ENCODE measurements around the gene CDCA4. TPM values are rescaled to one million over a fixed set of nuclear protein-coding genes. Genes with fewer than 3 reads are reported as not detected.

Gene CDCA4
- polyA plus RNA-seq, 1 of the 3 experiments (the other 2 are of a cell fraction) = 26.8 TPM

- TF ChIP-seq TEAD4 (IDR thresholded peaks at IDR 0.05; ENCODE audit: borderline replicate concordance, insufficient read depth) (no peak), RXRA (IDR thresholded peaks at IDR 0.05; ENCODE audit: borderline replicate concordance, low read depth) (no peak)
These were observed 29.0 kb downstream of the CDCA4 start (continued) for GRCh38 chr14:104991896-104992230.

- H3K4me1 ChIP-seq (ENCODE audit: control insufficient read depth in 1 of 2, insufficient read depth in 2 of 2, low read depth in 1 of 2, low read length in 1 of 2) = peaks cover 0 to 14% of the 10 kb centered on the region in 2 experiments; a peak in 1 of 4 replicates
- H3K36me3 ChIP-seq (replicated peaks in 1 of 2; ENCODE audit: control insufficient read depth in 1 of 2, insufficient read depth in 2 of 2, low read length in 1 of 2) = peaks cover 0 to 35% of the 10 kb centered on the region in 2 experiments
- H3K27me3 ChIP-seq (ENCODE audit: insufficient read depth) = no peaks in the 10 kb centered on the region
- no peak for DNase-seq
- no peaks in the 10 kb centered on the region for H3K9me2 ChIP-seq
- H3K4me3 ChIP-seq (ENCODE audit: low read depth in 2 of 2, low read length in 1 of 2) = no peak overlapping the region
- H4K20me1 ChIP-seq (ENCODE audit: insufficient read depth) = no peaks in the 10 kb centered on the region
- CTCF ChIA-PET = interaction anchor here (2.4 to 2.5 kb wide), 2 partner anchors 15 to 56 kb away, joined by 7 to 11 read pairs; no protein-coding TSS in a partner anchor
- no peak overlapping the region for H3K4me2 ChIP-seq
- no peak for TF ChIP-seq SIN3A (IDR thresholded peaks at IDR 0.05; ENCODE audit: borderline replicate concordance, low read depth, low read length)
- TF ChIP-seq FOXM1 (IDR thresholded peaks at IDR 0.05; ENCODE audit: low read depth) = no peak
- no peak for TF ChIP-seq FOSL2 (IDR thresholded peaks at IDR 0.05; ENCODE audit: borderline replicate concordance, low read depth)
- no peak for TF ChIP-seq TCF12 (IDR thresholded peaks at IDR 0.05)
- no peak for TF ChIP-seq MXI1 (IDR thresholded peaks at IDR 0.05; ENCODE audit: low read depth, low read length)
- TF ChIP-seq RAD21 (IDR thresholded peaks at IDR 0.05; ENCODE audit: low read length) = no peak
- no peak for TF ChIP-seq GATA2 (CRISPR knock-in tag; IDR thresholded peaks at IDR 0.05)
- TF ChIP-seq, protein P1, sequence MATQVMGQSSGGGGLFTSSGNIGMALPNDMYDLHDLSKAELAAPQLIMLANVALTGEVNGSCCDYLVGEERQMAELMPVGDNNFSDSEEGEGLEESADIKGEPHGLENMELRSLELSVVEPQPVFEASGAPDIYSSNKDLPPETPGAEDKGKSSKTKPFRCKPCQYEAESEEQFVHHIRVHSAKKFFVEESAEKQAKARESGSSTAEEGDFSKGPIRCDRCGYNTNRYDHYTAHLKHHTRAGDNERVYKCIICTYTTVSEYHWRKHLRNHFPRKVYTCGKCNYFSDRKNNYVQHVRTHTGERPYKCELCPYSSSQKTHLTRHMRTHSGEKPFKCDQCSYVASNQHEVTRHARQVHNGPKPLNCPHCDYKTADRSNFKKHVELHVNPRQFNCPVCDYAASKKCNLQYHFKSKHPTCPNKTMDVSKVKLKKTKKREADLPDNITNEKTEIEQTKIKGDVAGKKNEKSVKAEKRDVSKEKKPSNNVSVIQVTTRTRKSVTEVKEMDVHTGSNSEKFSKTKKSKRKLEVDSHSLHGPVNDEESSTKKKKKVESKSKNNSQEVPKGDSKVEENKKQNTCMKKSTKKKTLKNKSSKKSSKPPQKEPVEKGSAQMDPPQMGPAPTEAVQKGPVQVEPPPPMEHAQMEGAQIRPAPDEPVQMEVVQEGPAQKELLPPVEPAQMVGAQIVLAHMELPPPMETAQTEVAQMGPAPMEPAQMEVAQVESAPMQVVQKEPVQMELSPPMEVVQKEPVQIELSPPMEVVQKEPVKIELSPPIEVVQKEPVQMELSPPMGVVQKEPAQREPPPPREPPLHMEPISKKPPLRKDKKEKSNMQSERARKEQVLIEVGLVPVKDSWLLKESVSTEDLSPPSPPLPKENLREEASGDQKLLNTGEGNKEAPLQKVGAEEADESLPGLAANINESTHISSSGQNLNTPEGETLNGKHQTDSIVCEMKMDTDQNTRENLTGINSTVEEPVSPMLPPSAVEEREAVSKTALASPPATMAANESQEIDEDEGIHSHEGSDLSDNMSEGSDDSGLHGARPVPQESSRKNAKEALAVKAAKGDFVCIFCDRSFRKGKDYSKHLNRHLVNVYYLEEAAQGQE (IDR thresholded peaks at IDR 0.05; ENCODE audit: low read depth, low read length) = no peak
- TF ChIP-seq EP300 (IDR thresholded peaks at IDR 0.05; ENCODE audit: borderline replicate concordance in 1 of 2, low read depth in 1 of 2, low read length in 1 of 2) = no peak
- TF ChIP-seq CTCF (IDR thresholded peaks at IDR 0.05) = no peak
- no peak for TF ChIP-seq PBX3 (IDR thresholded peaks at IDR 0.05)
- TF ChIP-seq TAF1 (IDR thresholded peaks at IDR 0.05; ENCODE audit: borderline replicate concordance, low read depth, low read length) = no peak
- TF ChIP-seq MAX (IDR thresholded peaks at IDR 0.05; ENCODE audit: low read depth) = no peak
- TF ChIP-seq FOXJ3 (CRISPR knock-in tag; IDR thresholded peaks at IDR 0.05) = no peak
- TF ChIP-seq, protein P2, sequence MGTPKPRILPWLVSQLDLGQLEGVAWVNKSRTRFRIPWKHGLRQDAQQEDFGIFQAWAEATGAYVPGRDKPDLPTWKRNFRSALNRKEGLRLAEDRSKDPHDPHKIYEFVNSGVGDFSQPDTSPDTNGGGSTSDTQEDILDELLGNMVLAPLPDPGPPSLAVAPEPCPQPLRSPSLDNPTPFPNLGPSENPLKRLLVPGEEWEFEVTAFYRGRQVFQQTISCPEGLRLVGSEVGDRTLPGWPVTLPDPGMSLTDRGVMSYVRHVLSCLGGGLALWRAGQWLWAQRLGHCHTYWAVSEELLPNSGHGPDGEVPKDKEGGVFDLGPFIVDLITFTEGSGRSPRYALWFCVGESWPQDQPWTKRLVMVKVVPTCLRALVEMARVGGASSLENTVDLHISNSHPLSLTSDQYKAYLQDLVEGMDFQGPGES (IDR thresholded peaks at IDR 0.05; ENCODE audit: low read depth, low read length) = no peak
- no peak for TF ChIP-seq YY1 (IDR thresholded peaks at IDR 0.05; ENCODE audit: low read depth)
- no peak for TF ChIP-seq USF1 (IDR thresholded peaks at IDR 0.05; ENCODE audit: borderline replicate concordance, low read depth)
- TF ChIP-seq EZH2phosphoT487 (IDR thresholded peaks at IDR 0.05; ENCODE audit: borderline replicate concordance, low read depth) = no peak
- no peak overlapping the region for H3K9ac ChIP-seq
- POLR2A ChIA-PET = no interaction called here
- 0 out of 2 replicates have a peak, but pooled peaks cover 10% of the 10 kb centered on the region for H3K79me2 ChIP-seq (ENCODE audit: insufficient read depth)
- peaks cover 9% of the 10 kb centered on the region for H3F3A ChIP-seq (replicated peaks; ENCODE audit: insufficient read depth)
- WGBS (ENCODE audit: low lambda C conversion rate) = 97% methylated on average over 6 of the region's 7 CpGs
- H3K27ac ChIP-seq (ENCODE audit: low read depth in 2 of 2, low read length in 1 of 2) = no peak overlapping the region
- no peak overlapping the region for H2AFZ ChIP-seq (ENCODE audit: low read depth)
- no peaks in the 10 kb centered on the region for H3K9me3 ChIP-seq
These were observed 31.0 kb downstream of the CDCA4 start for GRCh38 chr14:104989951-104990303.
